ENCODE results near the gene HSPA4. TPM values are rescaled to one million over a fixed set of nuclear protein-coding genes. Genes with fewer than 3 reads are reported as not detected.
"Not testable (repeated sequence)": the region's sequence is repeated elsewhere in the genome, so short reads cannot be mapped to it uniquely, and the experiment has no call there.

Gene HSPA4
- total RNA-seq, 1 experiment from 2014 or later, result 296 TPM

- Mint-ChIP-seq H3K36me3 (ENCODE audit: insufficient read depth, unreplicated experiment) (peaks cover 38% of the 10 kb centered on the region), H3K27ac (ENCODE audit: unreplicated experiment) (peak overlapping the region; percentile 93), H3K9me3 (ENCODE audit: low read depth, unreplicated experiment) (no peaks in the 10 kb centered on the region), H3K4me1 (ENCODE audit: low read depth, unreplicated experiment) (peaks cover 29% of the 10 kb centered on the region), H3K4me3 (ENCODE audit: low read depth, unreplicated experiment) (no peak overlapping the region), H3K27me3 (ENCODE audit: unreplicated experiment) (no peaks in the 10 kb centered on the region)
- no peak for TF ChIP-seq CTCF (IDR thresholded peaks at IDR 0.05; ENCODE audit: unreplicated experiment)
- no peak for DNase-seq
- no TSS peak for BruUV-seq (replicated peaks)
- CTCF ChIA-PET, result interaction anchor here (0.5 to 0.6 kb wide), 2 partner anchors 14 to 151 kb away, joined by 5 read pairs; partner anchors contain the start of gene UQCRQ
- intact Hi-C loops (cut with micrococcal nuclease; ENCODE audit: unreplicated experiment), result loop anchor here (5.0 kb wide), 1 partner anchor 34 kb away; the partner anchor contains the start of gene HSPA4
Measured at GRCh38 chr5:133017964-133018363, 33.8 kb upstream of the HSPA4 start.

- CTCF ChIA-PET, result interaction anchor here (0.6 kb wide), 1 partner anchor 619 kb away, joined by 4 read pairs; no protein-coding TSS in a partner anchor
- DNase-seq; H3K9me3 Mint-ChIP-seq (ENCODE audit: low read depth, unreplicated experiment); H3K4me3 Mint-ChIP-seq (ENCODE audit: low read depth, unreplicated experiment); H3K27me3 Mint-ChIP-seq (ENCODE audit: unreplicated experiment); BruUV-seq (replicated peaks): not testable (repeated sequence)
- intact Hi-C loops (cut with micrococcal nuclease; ENCODE audit: unreplicated experiment), result loop anchor here (5.0 kb wide), 1 partner anchor 33 kb away; the partner anchor contains the start of gene HSPA4
- H3K27ac Mint-ChIP-seq (ENCODE audit: unreplicated experiment), result peak overlapping the region; percentile 27
- peaks cover 36% of the 10 kb centered on the region for H3K4me1 Mint-ChIP-seq (ENCODE audit: low read depth, unreplicated experiment)
- H3K36me3 Mint-ChIP-seq (ENCODE audit: insufficient read depth, unreplicated experiment), result peaks cover 38% of the 10 kb centered on the region
Measured at GRCh38 chr5:133019471-133019870, 32.3 kb upstream of the HSPA4 start.

- TF ChIP-seq CTCF (IDR thresholded peaks at IDR 0.05; ENCODE audit: unreplicated experiment), result no peak
Measured at GRCh38 chr5:133025804-133026663, 25.8 kb upstream of the HSPA4 start, which contains the start of gene ZCCHC10. Gene ZCCHC10 (minus strand): TSS chr5:133026549. CDS start chr5:133026537, 12 bp downstream.

GRCh38 chr5:133026664-133027153, 25.1 kb upstream of the HSPA4 start:
- BruUV-seq (replicated peaks), result no TSS peak
- Mint-ChIP-seq H3K27me3 (ENCODE audit: unreplicated experiment) (no peaks in the 10 kb centered on the region), H3K36me3 (ENCODE audit: insufficient read depth, unreplicated experiment) (peaks cover 13% of the 10 kb centered on the region), H3K27ac (ENCODE audit: unreplicated experiment) (peak overlapping the region; percentile 95), H3K4me1 (ENCODE audit: low read depth, unreplicated experiment) (peaks cover 30% of the 10 kb centered on the region), H3K4me3 (ENCODE audit: low read depth, unreplicated experiment) (peak overlapping the region; percentile 90), H3K9me3 (ENCODE audit: low read depth, unreplicated experiment) (no peaks in the 10 kb centered on the region)
- CTCF ChIA-PET, result interaction anchor here (0.8 kb wide), 1 partner anchor 64 kb away, joined by 4 read pairs; no protein-coding TSS in a partner anchor
- TF ChIP-seq CTCF (IDR thresholded peaks at IDR 0.05; ENCODE audit: unreplicated experiment), result no peak
- DNase-seq, result no peak
- intact Hi-C loops (cut with micrococcal nuclease; ENCODE audit: unreplicated experiment), result loop anchor here (2.0 kb wide), 1 partner anchor 64 kb away; the partner anchor contains the start of gene AFF4

More at GRCh38 chr5:133025804-133026663, 25.8 kb upstream of the HSPA4 start, which contains the start of gene ZCCHC10:
- peak; percentile 96 for DNase-seq
- CTCF ChIA-PET, result interaction anchor here (0.5 to 2.0 kb wide), 4 partner anchors 10 to 29 kb away, joined by 3 to 5 read pairs (median 4); partner anchors contain the start of gene HSPA4
- intact Hi-C loops (cut with micrococcal nuclease; ENCODE audit: unreplicated experiment), result loop anchor here (2.0 kb wide), 1 partner anchor 63 kb away; the partner anchor contains the start of gene AFF4
- Mint-ChIP-seq H3K4me3 (ENCODE audit: low read depth, unreplicated experiment) (peak within 1 kb of the TSS; percentile 90), H3K4me1 (ENCODE audit: low read depth, unreplicated experiment) (peaks cover 30% of the 10 kb centered on the region), H3K9me3 (ENCODE audit: low read depth, unreplicated experiment) (no peaks in the 10 kb centered on the region), H3K27ac (ENCODE audit: unreplicated experiment) (peak within 1 kb of the TSS; percentile 95), H3K36me3 (ENCODE audit: insufficient read depth, unreplicated experiment) (peaks cover 17% of the 10 kb centered on the region), H3K27me3 (ENCODE audit: unreplicated experiment) (no peaks in the 10 kb centered on the region)
- BruUV-seq (replicated peaks), result TSS peak; percentile 74
